ENCODE data around the gene RNF40. TPM values are rescaled to one million over a fixed set of nuclear protein-coding genes. Genes with fewer than 3 reads are reported as not detected.

The RNF40 gene
- total RNA-seq, 1 experiment from 2014 or later: 64.1 TPM

DNA sequence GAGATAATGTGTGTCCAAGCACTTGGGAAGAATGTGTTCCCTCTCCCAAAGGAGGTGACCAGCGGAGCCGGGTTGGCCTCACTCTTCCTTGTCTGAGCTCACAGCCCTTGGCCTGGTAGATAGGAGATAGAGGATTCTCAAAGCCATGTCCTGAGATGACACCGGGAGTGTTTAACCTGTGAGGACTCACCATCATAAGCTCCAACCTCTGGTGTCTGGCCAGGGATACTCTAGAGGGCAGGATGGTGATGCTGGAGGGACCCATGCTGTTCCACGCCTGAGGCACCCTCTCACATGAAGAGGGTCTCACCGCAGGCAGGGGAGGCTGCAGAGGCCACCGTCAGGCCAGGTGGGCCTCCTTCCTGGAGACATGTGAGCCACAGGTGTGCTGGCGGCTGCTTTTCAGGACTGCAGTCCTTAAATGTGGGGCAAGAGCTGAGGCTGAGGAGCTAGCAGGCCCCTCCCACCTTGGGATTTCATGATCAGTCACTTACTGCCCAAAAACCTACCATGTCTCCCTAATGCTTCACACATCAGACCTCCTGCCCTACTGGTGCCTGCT is 31.5 kb downstream of the RNF40 start:
- BruUV-seq (replicated peaks): no TSS peak
- Histone ChIP-seq H3K27me3 (ENCODE audit: low read length) (no peaks in the 10 kb centered on the region), H3K4me2 (ENCODE audit: low read length) (no peak overlapping the region), H3K9me3 (ENCODE audit: low read length) (no peaks in the 10 kb centered on the region), H2AFZ (ENCODE audit: low read length) (no peak overlapping the region), H3K36me3 (ENCODE audit: low read depth, low read length) (no peaks in the 10 kb centered on the region), H3F3A (ENCODE audit: low read length, unreplicated experiment) (no peaks in the 10 kb centered on the region), H3K27ac (ENCODE audit: low read length) (no peak overlapping the region), H3K79me2 (ENCODE audit: low read length) (no peaks in the 10 kb centered on the region), H3K9me2 (replicated peaks; ENCODE audit: low read length) (no peaks in the 10 kb centered on the region), H3K9ac (ENCODE audit: low read length) (no peak overlapping the region), H4K20me1 (ENCODE audit: low read length) (no peaks in the 10 kb centered on the region), H3K4me3 (ENCODE audit: low read length) (no peak overlapping the region), H3K4me1 (ENCODE audit: insufficient read depth, low read length) (no peaks in the 10 kb centered on the region)
- intact Hi-C loops (cut with micrococcal nuclease): no loop called here
- CTCF ChIA-PET: interaction anchor here (0.6 kb wide), 1 partner anchor 20 kb away, joined by 3 read pairs; no protein-coding TSS in a partner anchor
- TF ChIP-seq EZH2 (IDR thresholded peaks at IDR 0.05; ENCODE audit: low read length, unreplicated experiment) (no peak), EZH2phosphoT487 (IDR thresholded peaks at IDR 0.05; ENCODE audit: borderline replicate concordance, low read length) (no peak)
- TF ChIP-seq, protein P1, sequence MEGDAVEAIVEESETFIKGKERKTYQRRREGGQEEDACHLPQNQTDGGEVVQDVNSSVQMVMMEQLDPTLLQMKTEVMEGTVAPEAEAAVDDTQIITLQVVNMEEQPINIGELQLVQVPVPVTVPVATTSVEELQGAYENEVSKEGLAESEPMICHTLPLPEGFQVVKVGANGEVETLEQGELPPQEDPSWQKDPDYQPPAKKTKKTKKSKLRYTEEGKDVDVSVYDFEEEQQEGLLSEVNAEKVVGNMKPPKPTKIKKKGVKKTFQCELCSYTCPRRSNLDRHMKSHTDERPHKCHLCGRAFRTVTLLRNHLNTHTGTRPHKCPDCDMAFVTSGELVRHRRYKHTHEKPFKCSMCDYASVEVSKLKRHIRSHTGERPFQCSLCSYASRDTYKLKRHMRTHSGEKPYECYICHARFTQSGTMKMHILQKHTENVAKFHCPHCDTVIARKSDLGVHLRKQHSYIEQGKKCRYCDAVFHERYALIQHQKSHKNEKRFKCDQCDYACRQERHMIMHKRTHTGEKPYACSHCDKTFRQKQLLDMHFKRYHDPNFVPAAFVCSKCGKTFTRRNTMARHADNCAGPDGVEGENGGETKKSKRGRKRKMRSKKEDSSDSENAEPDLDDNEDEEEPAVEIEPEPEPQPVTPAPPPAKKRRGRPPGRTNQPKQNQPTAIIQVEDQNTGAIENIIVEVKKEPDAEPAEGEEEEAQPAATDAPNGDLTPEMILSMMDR (conservative IDR thresholded peaks at IDR 0.05; ENCODE audit: low read depth, low read length): no peak
- ATAC-seq (no peak), DNase-seq (no peak)
- POLR2A ChIA-PET (ENCODE audit: unreplicated experiment): interaction anchor here (0.5 kb wide), 1 partner anchor 13 kb away, joined by 3 read pairs; no protein-coding TSS in a partner anchor

DNA sequence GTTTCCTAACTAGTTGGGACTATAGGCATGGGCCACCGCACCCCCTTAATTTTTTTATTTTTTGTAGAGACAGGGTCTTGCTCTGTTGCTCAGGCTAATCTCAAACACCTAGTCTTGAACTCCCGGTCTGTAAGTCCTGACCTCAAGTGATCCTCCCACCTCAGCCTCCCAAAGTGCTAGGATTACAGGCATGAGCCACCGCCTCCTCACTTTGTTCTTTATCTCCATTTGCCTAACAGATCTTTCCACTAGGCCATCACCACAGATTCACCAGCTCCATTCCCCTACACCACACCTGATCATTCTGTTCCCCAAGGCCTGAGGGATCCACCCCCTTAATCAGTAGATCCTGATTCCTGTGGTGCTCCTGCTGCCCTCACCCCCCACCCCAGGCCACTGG is 32.5 kb downstream of the RNF40 start:
- Histone ChIP-seq H3K4me2 (ENCODE audit: low read length) (no peak overlapping the region), H3K36me3 (ENCODE audit: low read depth, low read length) (no peaks in the 10 kb centered on the region), H3K27ac (ENCODE audit: low read length) (no peak overlapping the region), H3K4me1 (ENCODE audit: insufficient read depth, low read length) (no peaks in the 10 kb centered on the region), H3K79me2 (ENCODE audit: low read length) (no peaks in the 10 kb centered on the region), H4K20me1 (ENCODE audit: low read length) (no peaks in the 10 kb centered on the region), H3K9me2 (replicated peaks; ENCODE audit: low read length) (no peaks in the 10 kb centered on the region), H3K27me3 (ENCODE audit: low read length) (no peaks in the 10 kb centered on the region), H3K4me3 (ENCODE audit: low read length) (no peak overlapping the region), H3F3A (ENCODE audit: low read length, unreplicated experiment) (no peaks in the 10 kb centered on the region), H3K9me3 (ENCODE audit: low read length) (no peaks in the 10 kb centered on the region), H2AFZ (ENCODE audit: low read length) (no peak overlapping the region), H3K9ac (ENCODE audit: low read length) (no peak overlapping the region)
- intact Hi-C loops (cut with micrococcal nuclease): no loop called here
- DNase-seq: no peak
- TF ChIP-seq, protein P1 (conservative IDR thresholded peaks at IDR 0.05; ENCODE audit: low read depth, low read length): no peak
- TF ChIP-seq EZH2 (IDR thresholded peaks at IDR 0.05; ENCODE audit: low read length, unreplicated experiment) (no peak), EZH2phosphoT487 (IDR thresholded peaks at IDR 0.05; ENCODE audit: borderline replicate concordance, low read length) (no peak)
- POLR2A ChIA-PET (ENCODE audit: unreplicated experiment): no interaction called here
- ATAC-seq: no peak
- CTCF ChIA-PET: no interaction called here
- no TSS peak for BruUV-seq (replicated peaks)

DNA sequence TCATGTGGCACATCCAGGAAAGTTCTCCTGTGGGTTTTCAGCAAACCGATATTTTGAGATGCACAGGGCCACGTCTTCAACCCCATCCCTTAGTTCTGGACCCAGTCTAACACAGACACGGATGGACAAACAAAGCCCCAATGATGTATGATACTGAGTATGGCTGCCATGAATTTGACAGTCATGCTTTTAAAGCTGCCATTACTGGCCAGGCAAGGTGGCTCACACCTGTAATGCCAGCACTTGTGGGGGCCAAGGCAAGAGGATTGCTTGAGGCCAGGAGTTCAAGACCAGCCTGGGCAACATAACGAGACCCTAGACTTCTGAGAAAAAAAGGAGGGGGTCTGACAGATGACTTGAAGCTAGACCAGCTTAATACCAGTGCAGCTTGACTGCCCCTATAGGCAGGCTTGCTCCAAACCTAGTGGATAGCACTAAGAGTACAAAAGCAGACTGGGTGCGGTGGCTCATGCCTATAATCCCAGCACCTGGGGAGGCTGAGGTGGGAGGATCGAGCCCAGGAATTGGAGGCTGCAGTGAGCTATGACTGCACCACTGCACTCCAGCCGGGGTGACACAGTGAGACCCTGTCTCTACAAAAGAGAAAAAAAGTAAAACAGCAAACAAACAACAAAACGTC is 35.7 kb downstream of the RNF40 start:
- DNase-seq (no peak), ATAC-seq (peak; percentile 58; the same call in 1 of the 2 replicates)
- H3K79me2 ChIP-seq (ENCODE audit: low read length): no peaks in the 10 kb centered on the region
- ChIA-PET CTCF (no interaction called here), POLR2A (ENCODE audit: unreplicated experiment) (interaction anchor here (0.6 kb wide), 1 partner anchor 32 kb away, joined by 11 read pairs; no protein-coding TSS in a partner anchor)
- H2AFZ ChIP-seq (ENCODE audit: low read length): no peak overlapping the region
- no TSS peak for BruUV-seq (replicated peaks)
- intact Hi-C loops (cut with micrococcal nuclease): no loop called here
- H3K4me3 ChIP-seq (ENCODE audit: low read length): no peak overlapping the region
- H3K9me3 ChIP-seq (ENCODE audit: low read length): no peaks in the 10 kb centered on the region
- H3K9me2 ChIP-seq (replicated peaks; ENCODE audit: low read length): no peaks in the 10 kb centered on the region
- no peaks in the 10 kb centered on the region for H3F3A ChIP-seq (ENCODE audit: low read length, unreplicated experiment)
- H3K9ac ChIP-seq (ENCODE audit: low read length): no peak overlapping the region
- no peaks in the 10 kb centered on the region for H3K36me3 ChIP-seq (ENCODE audit: low read depth, low read length)
- TF ChIP-seq, protein P1 (conservative IDR thresholded peaks at IDR 0.05; ENCODE audit: low read depth, low read length): 0 out of 2 replicates have a peak, but pooled peaks have one; percentile 21
- no peak for TF ChIP-seq EZH2 (IDR thresholded peaks at IDR 0.05; ENCODE audit: low read length, unreplicated experiment)
- no peaks in the 10 kb centered on the region for H4K20me1 ChIP-seq (ENCODE audit: low read length)
- no peak overlapping the region for H3K4me2 ChIP-seq (ENCODE audit: low read length)
- H3K27ac ChIP-seq (ENCODE audit: low read length): no peak overlapping the region
- no peaks in the 10 kb centered on the region for H3K4me1 ChIP-seq (ENCODE audit: insufficient read depth, low read length)
- no peaks in the 10 kb centered on the region for H3K27me3 ChIP-seq (ENCODE audit: low read length)
